Gastroesophageal sphincter (tissue), 4 donors: Measurements from ENCODE around the gene PRKAG2. TPM values are rescaled to one million over a fixed set of nuclear protein-coding genes. Genes with fewer than 3 reads are reported as not detected.

Experiments used
- ATAC-seq: fragments of 150-250 bp; one replicate; pipeline ENCODE4 v1.9.1; 2016; ENCODE audit warnings: mild to moderate bottlenecking, moderate library complexity
- H3K27ac ChIP-seq, 4 donors: fragments of 200-600 bp; sonication (generic) in 3 of 4; 1 replicate in 3 of 4; 2 replicates in 1 of 4; pipeline ENCODE4 v1.5.1; 2016 to 2019
- H3K27me3 ChIP-seq: fragments of 200-600 bp; sonication (generic); one replicate; pipeline ENCODE4 v1.5.1; 2019
- H3K36me3 ChIP-seq, 2 donors: fragments of 200-600 bp; sonication (generic); one replicate each; pipeline ENCODE4 v1.5.1; 2019; ENCODE audit warnings: control low read depth in 1 of 2
- H3K4me1 ChIP-seq, 3 donors: fragments of 200-600 bp; sonication (generic); 1 replicate in 2 of 3; 2 replicates in 1 of 3; pipeline ENCODE4 v1.5.1; 2016 to 2019; ENCODE audit warnings: control low read depth in 2 of 3
- H3K4me3 ChIP-seq, 2 donors: fragments of 200-600 bp; sonication (generic); one replicate each; pipeline ENCODE4 v1.5.1; 2019; ENCODE audit warnings: mild to moderate bottlenecking in 1 of 2, moderate library complexity in 1 of 2
- H3K9me3 ChIP-seq, 3 donors: fragments of 200-600 bp; sonication (generic); one replicate each; pipeline ENCODE4 v1.5.1; 2017 to 2019; ENCODE audit warnings: control low read depth in 2 of 3
- CTCF ChIP-seq, 4 experiments: fragments of 200-600 bp in 2 of 4; fragments of 450-650 bp in 2 of 4; sonication (generic) in 1 of 4; IDR thresholded peaks; one replicate each; pipeline ENCODE4 v1.5.1; 2017 to 2019; ENCODE audit warnings: antibody characterized with exemption in 4 of 4, mild to moderate bottlenecking in 2 of 4, moderate library complexity in 2 of 4
- EP300 ChIP-seq: sonication (generic); formaldehyde crosslinking; IDR thresholded peaks from one replicate; pipeline ENCODE4 v1.6.1; 2017; ENCODE audit warnings: antibody characterized with exemption, mild to moderate bottlenecking
- POLR2A ChIP-seq, 2 donors: fragments of 450-650 bp; IDR thresholded peaks; one replicate each; pipeline ENCODE4 v1.6.1; 2017; ENCODE audit warnings: antibody characterized with exemption in 2 of 2, mild to moderate bottlenecking in 2 of 2, moderate library complexity in 1 of 2
- POLR2AphosphoS5 ChIP-seq: sonication (generic); formaldehyde crosslinking; IDR thresholded peaks from one replicate; pipeline ENCODE4 v1.6.1; 2017; ENCODE audit warnings: antibody characterized with exemption
- WGBS, 2 donors: methylation state at CpG; one replicate each; pipeline ENCODE4 v1.1.5; 2018; ENCODE audit warnings: low coverage in 1 of 2; 5-methylcytosine and 5-hydroxymethylcytosine counted together
- total RNA-seq, 4 donors: library from RNA; depleted of rRNA; stranded (reverse); fragments of >200 nt; gene quantifications; one replicate each; pipeline ENCODE4 v1.1.0, GENCODE V29; 2016

Gene PRKAG2
- total RNA-seq, 4 donors from 2014 or later, result 48.9 to 89.0 (median 75.7) TPM

DNA sequence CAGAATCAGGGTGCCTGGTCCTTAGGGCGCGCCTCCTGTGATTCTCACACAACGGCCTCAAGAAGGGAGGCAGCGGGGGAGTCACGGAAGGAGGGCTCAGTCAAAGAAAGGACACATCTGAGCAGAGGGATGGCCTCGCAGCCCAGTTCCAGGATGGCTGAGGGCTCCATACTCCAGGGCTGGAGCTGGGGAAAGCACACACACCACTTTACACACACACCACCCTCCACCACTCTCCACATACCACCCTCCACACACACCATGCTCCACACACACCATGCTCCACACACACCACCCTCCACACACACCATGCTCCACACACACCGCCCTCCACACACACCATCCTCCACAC is 22.2 kb downstream of the PRKAG2 start:
- no peak overlapping the region for H3K4me3 ChIP-seq
- no peaks in the 10 kb centered on the region for H3K36me3 ChIP-seq
- ATAC-seq, result peak; percentile 6
- peaks cover 0 to 8% (median 0%) of the 10 kb centered on the region in 3 donors for H3K4me1 ChIP-seq
- no peaks in the 10 kb centered on the region for H3K9me3 ChIP-seq
- 40 to 80% methylated on average over 1 of the region's 7 CpGs for WGBS, 2 donors
- H3K27ac ChIP-seq, result no peak overlapping the region
- H3K27me3 ChIP-seq, result no peaks in the 10 kb centered on the region
- no peak for TF ChIP-seq CTCF (IDR thresholded peaks at IDR 0.05)
- no peak for TF ChIP-seq EP300
- no peak for TF ChIP-seq POLR2AphosphoS5
- TF ChIP-seq POLR2A (IDR thresholded peaks at IDR 0.05), result no peak

DNA sequence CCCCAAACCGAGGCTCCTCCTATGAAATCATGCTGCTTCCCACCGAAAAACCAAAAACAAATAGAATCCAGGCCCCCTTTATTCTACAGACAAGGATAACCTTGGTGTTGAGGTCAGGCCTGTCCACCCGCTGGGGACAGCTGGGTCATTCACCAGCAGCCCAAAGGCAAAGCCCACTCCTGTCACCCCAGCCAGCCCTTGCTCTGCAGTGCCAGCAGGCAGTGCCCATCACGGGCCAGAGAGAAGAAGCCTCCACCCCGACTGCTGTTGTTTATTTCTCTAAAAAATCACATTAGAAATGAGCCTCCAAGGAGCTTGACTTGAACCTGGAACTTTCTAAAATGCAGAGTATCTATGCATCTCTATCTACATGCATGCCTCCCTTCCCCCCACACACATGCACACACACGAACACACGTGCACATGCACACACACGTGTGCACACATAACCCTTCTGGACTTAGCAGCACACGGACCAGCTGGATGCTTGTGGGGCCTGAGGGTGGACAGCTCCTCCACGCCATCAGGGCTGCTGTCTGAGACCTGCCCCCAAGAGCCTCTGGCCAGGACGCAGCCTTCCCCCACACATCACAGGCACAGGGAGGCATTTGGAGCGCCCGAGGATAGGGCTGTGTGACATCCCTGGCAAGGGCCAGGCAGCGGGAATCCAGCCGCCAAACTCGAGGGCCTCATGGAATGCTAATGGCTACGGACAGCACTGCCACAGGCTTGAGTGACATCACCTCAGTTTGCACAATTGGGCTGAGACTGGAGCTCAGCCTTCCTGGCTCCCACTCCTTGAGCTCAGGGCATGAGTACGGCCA is 22.8 kb downstream of the PRKAG2 start:
- ATAC-seq, result peak; percentile 75
- TF ChIP-seq POLR2A (IDR thresholded peaks at IDR 0.05) (no peak), POLR2AphosphoS5 (no peak), CTCF (IDR thresholded peaks at IDR 0.05) (no peak), EP300 (no peak)
- Histone ChIP-seq H3K4me1 (peaks cover 0 to 8% (median 0%) of the 10 kb centered on the region in 3 donors), H3K27ac (no peak overlapping the region), H3K27me3 (no peaks in the 10 kb centered on the region), H3K9me3 (no peaks in the 10 kb centered on the region), H3K4me3 (no peak overlapping the region), H3K36me3 (peaks cover 0 to under 1% of the 10 kb centered on the region in 2 donors)
- WGBS, 2 donors, result 76% methylated on average over 4 of the region's 18 CpGs; no CpG with 5 or more reads in 1 of the 2 donors

- no peak for ATAC-seq
- peaks cover 0 to 4% of the 10 kb centered on the region in 2 donors for H3K36me3 ChIP-seq
- no peaks in the 10 kb centered on the region for H3K9me3 ChIP-seq
- peaks cover 0 to 8% (median 0%) of the 10 kb centered on the region in 3 donors for H3K4me1 ChIP-seq
- H3K27me3 ChIP-seq, result no peaks in the 10 kb centered on the region
- no peak overlapping the region for H3K4me3 ChIP-seq
- TF ChIP-seq POLR2AphosphoS5 (no peak), EP300 (no peak), CTCF (IDR thresholded peaks at IDR 0.05) (no peak), POLR2A (IDR thresholded peaks at IDR 0.05) (no peak)
- H3K27ac ChIP-seq, result no peak overlapping the region
- 79 to 91% methylated on average over 3 to 7 of the region's 19 CpGs for WGBS, 2 donors
Measured at GRCh38 chr7:151852486-151853396, 24.2 kb downstream of the PRKAG2 start.

GRCh38 chr7:151851782-151852181 is 25.1 kb downstream of the PRKAG2 start:
- H3K4me3 ChIP-seq, result peak overlapping the region in 1 of 2 donors; percentile 16
- peaks cover 0 to 8% (median 0%) of the 10 kb centered on the region in 3 donors for H3K4me1 ChIP-seq
- peak; percentile 31 for ATAC-seq
- H3K27me3 ChIP-seq, result no peaks in the 10 kb centered on the region
- no peaks in the 10 kb centered on the region for H3K9me3 ChIP-seq
- TF ChIP-seq POLR2AphosphoS5 (no peak), CTCF (IDR thresholded peaks at IDR 0.05) (no peak), EP300 (no peak), POLR2A (IDR thresholded peaks at IDR 0.05) (no peak)
- peak overlapping the region in 1 of 4 donors; percentile 41 for H3K27ac ChIP-seq
- WGBS, 2 donors, result 40% methylated on average over 1 of the region's 13 CpGs; no CpG with 5 or more reads in 1 of the 2 donors
- H3K36me3 ChIP-seq, result peaks cover 0 to 4% of the 10 kb centered on the region in 2 donors
